Thyroid gland (tissue), 4 donors: ENCODE measurements around the gene NTN1. TPM values are rescaled to one million over a fixed set of nuclear protein-coding genes. Genes with fewer than 3 reads are reported as not detected.
A peak's percentile ranks its signal among the peaks of the same experiment; 100 is the strongest.
"Not testable (repeated sequence)": the region's sequence is repeated elsewhere in the genome, so short reads cannot be mapped to it uniquely, and the experiment has no call there.

ENCODE experiments used
- DNase-seq, 2 donors: peaks; one replicate each; pipeline ENCODE4 v3.0.0-alpha.2; 2019
- H3K27ac ChIP-seq, 3 donors: fragments of 200-600 bp; sonication (generic); 1 replicate in 2 of 3; 2 replicates in 1 of 3; pipeline ENCODE4 v1.5.1; 2016 to 2019; ENCODE audit warnings: mild to moderate bottlenecking in 1 of 3, moderate library complexity in 1 of 3
- H3K27me3 ChIP-seq: fragments of 200-600 bp; sonication (generic); one replicate; pipeline ENCODE4 v1.5.1; 2019
- H3K36me3 ChIP-seq, 2 donors: fragments of 200-600 bp; sonication (generic); one replicate each; pipeline ENCODE4 v1.5.1; 2016 to 2019
- H3K4me1 ChIP-seq, 2 donors: fragments of 200-600 bp; sonication (generic); one replicate each; pipeline ENCODE4 v1.5.1; 2017 to 2019
- H3K4me3 ChIP-seq, 3 donors: fragments of 200-600 bp; sonication (generic); replicated peaks in 1 of 3; 1 replicate in 2 of 3; 2 replicates in 1 of 3; pipeline ENCODE4 v1.5.1; 2016; ENCODE audit warnings: mild to moderate bottlenecking in 1 of 3
- H3K9me3 ChIP-seq: fragments of 200-600 bp; sonication (generic); one replicate; pipeline ENCODE4 v1.5.1; 2017
- CTCF ChIP-seq, 6 experiments: fragments of 200-600 bp in 3 of 6; fragments of 450-650 bp in 3 of 6; sonication (generic) in 3 of 6; IDR thresholded peaks; one replicate each; pipeline ENCODE4 v1.5.1; 2016 to 2019; ENCODE audit warnings: antibody characterized with exemption in 6 of 6, mild to moderate bottlenecking in 2 of 6, inconsistent platforms in 1 of 6, moderate library complexity in 1 of 6
- POLR2A ChIP-seq, 2 donors: fragments of 450-650 bp; IDR thresholded peaks; one replicate each; pipeline ENCODE4 v1.6.1; 2017; ENCODE audit warnings: antibody characterized with exemption in 2 of 2, mild to moderate bottlenecking in 2 of 2, moderate library complexity in 1 of 2
- WGBS, 2 donors: methylation state at CpG; one replicate each; pipeline ENCODE4 v1.1.5; 2017; 5-methylcytosine and 5-hydroxymethylcytosine counted together
- intact Hi-C: fragments of 100-400 bp; cut with DNase I; formaldehyde crosslinking; loops from one replicate; pipeline ENCODE4 v1.15.1; 2023
- total RNA-seq, 4 donors: library from RNA; depleted of rRNA; stranded (reverse); fragments of >200 nt; gene quantifications; one replicate each; pipeline ENCODE4 v1.2.3, GENCODE V29; 2016

NTN1 gene
- total RNA-seq, result 1 to 10 TPM; 4.1 to 9.2 (median 7.1) TPM

- Histone ChIP-seq H3K36me3 (no peaks in the 10 kb centered on the region), H3K27ac (no peak within 1 kb of the TSS), H3K27me3 (peaks cover 11% of the 10 kb centered on the region), H3K4me3 (peak within 1 kb of the TSS; percentile 22 to 49 (median 28)), H3K9me3 (no peaks in the 10 kb centered on the region), H3K4me1 (peaks cover 15 to 24% of the 10 kb centered on the region in 2 donors)
- WGBS, 2 donors, result 1% methylated on average over 21 to 23 of the region's 111 CpGs
- intact Hi-C loops, result no loop called here
- TF ChIP-seq POLR2A (IDR thresholded peaks at IDR 0.05) (no peak), CTCF (IDR thresholded peaks at IDR 0.05) (no peak)
- peak; percentile 41 to 43 for DNase-seq
Observed at GRCh38 chr17:9021158-9021991, at the start of gene NTN1. Gene NTN1, plus strand, starts transcription at chr17:9021510. Its CDS starts 864 bp downstream, at chr17:9022374.

DNA sequence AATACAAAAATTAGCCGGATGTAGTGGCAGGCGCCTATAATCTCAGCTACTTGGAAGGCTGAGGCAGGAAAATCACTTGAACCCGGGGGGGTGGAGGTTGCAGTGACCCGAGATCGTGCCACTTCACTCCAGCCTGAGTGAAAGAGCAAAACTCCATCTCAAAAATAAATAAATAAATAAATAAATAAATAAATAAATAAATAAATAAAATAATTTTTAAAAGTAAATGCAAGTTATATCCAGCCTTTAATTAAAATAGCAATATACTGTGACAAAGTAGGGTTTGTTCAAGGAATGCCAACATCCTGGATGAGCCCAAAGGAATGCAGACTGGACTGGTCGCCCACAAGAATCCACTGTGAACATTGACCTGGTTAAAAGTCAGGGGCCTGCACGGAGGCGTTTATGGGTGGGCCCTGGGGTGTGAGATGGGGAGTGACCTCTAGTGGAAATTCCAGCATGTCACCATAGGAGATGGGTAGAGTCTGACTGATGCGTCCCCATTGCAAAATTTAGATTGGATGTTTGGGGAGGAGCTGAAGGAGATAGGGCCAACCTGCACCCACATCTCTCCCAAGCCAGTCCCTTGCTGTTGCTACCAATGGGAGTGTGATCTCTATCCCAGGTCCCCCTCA lies 46.1 kb upstream of the NTN1 start:
- no peak for DNase-seq
- Histone ChIP-seq H3K9me3 (no peaks in the 10 kb centered on the region), H3K36me3 (no peaks in the 10 kb centered on the region), H3K4me1 (no peaks in the 10 kb centered on the region), H3K27me3 (no peaks in the 10 kb centered on the region), H3K4me3 (no peak overlapping the region), H3K27ac (no peak overlapping the region)
- intact Hi-C loops, result no loop called here
- WGBS, 2 donors, result 88 to 89% methylated on average over 9 of the region's 9 CpGs
- TF ChIP-seq POLR2A (IDR thresholded peaks at IDR 0.05), result no peak
- TF ChIP-seq CTCF (IDR thresholded peaks at IDR 0.05), result no peak

DNA sequence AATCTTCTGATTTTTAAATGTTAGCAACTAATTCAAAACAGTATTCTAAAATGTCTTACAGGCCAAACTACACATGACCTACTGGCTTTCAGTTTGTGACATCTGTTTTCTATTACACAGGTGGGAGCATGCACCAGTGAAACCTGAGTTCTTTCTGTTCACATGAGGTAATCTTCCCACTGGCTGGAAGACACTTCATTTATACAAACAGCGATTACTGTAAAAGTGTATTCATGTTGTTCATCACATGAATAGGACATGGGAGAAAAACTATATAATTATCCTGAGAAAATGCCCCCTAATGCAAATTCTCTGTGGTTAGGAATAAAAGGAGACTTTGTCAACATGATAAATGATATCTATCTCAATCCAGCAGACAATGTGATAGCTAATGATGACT lies 44.7 kb upstream of the NTN1 start:
- intact Hi-C loops, result no loop called here
- H3K9me3 ChIP-seq, result no peaks in the 10 kb centered on the region
- H3K4me3 ChIP-seq, result no peak overlapping the region
- DNase-seq, result no peak
- H3K36me3 ChIP-seq, result no peaks in the 10 kb centered on the region
- TF ChIP-seq CTCF (IDR thresholded peaks at IDR 0.05), result no peak
- no peak for TF ChIP-seq POLR2A (IDR thresholded peaks at IDR 0.05)
- H3K27me3 ChIP-seq, result no peaks in the 10 kb centered on the region
- no peak overlapping the region for H3K27ac ChIP-seq
- 85 to 90% methylated on average over 1 of the region's 1 CpG for WGBS, 2 donors
- H3K4me1 ChIP-seq, result no peaks in the 10 kb centered on the region

- no peak for TF ChIP-seq CTCF (IDR thresholded peaks at IDR 0.05)
- TF ChIP-seq POLR2A (IDR thresholded peaks at IDR 0.05), result no peak
Observed at GRCh38 chr17:8979715-8980114, 41.6 kb upstream of the NTN1 start.

GRCh38 chr17:8981443-8981842 lies 39.9 kb upstream of the NTN1 start:
- H3K4me1 ChIP-seq, result no peaks in the 10 kb centered on the region
- H3K27ac ChIP-seq, result no peak overlapping the region
- intact Hi-C loops, result no loop called here
- TF ChIP-seq POLR2A (IDR thresholded peaks at IDR 0.05) (no peak), CTCF (IDR thresholded peaks at IDR 0.05) (no peak)
- no peaks in the 10 kb centered on the region for H3K9me3 ChIP-seq
- WGBS, 2 donors, result 91 to 95% methylated on average over 2 of the region's 2 CpGs
- no peaks in the 10 kb centered on the region for H3K36me3 ChIP-seq
- no peaks in the 10 kb centered on the region for H3K27me3 ChIP-seq
- H3K4me3 ChIP-seq, result no peak overlapping the region
- no peak for DNase-seq

More at GRCh38 chr17:8979715-8980114, 41.6 kb upstream of the NTN1 start:
- H3K27me3 ChIP-seq, result no peaks in the 10 kb centered on the region
- no peak overlapping the region for H3K4me3 ChIP-seq
- no peaks in the 10 kb centered on the region for H3K9me3 ChIP-seq
- DNase-seq, result no peak
- no peaks in the 10 kb centered on the region for H3K4me1 ChIP-seq
- H3K36me3 ChIP-seq, result no peaks in the 10 kb centered on the region
- no peak overlapping the region for H3K27ac ChIP-seq
- intact Hi-C loops, result no loop called here

DNA sequence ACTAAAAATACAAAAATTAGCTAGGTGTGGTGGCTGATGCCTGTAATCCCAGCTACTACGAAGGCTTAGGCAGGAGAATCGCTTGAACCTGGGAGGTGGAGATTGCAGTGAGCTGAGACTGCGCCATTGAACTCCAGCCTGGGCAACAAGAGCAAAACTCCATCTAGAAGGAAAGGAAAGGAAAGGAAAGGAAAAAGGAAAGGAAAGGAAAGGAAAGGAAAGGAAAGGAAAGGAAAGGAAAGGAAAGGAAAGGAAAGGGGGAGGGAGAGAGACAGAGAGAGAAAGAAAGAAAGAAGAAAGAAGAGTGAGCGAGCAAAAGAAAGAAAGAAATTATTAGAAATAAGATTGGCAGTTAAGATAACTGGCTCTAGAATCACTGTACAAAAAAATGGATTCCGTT lies 37.1 kb upstream of the NTN1 start:
- intact Hi-C loops, H3K4me3 ChIP-seq, H3K27ac ChIP-seq, H3K27me3 ChIP-seq, H3K9me3 ChIP-seq, DNase-seq, H3K4me1 ChIP-seq, H3K36me3 ChIP-seq: not testable (repeated sequence)
- 94 to 95% methylated on average over 5 of the region's 5 CpGs for WGBS, 2 donors
